Measurements from ENCODE around the gene CYGB. TPM values are rescaled to one million over a fixed set of nuclear protein-coding genes. Genes with fewer than 3 reads are reported as not detected.
A peak's percentile ranks its signal among the peaks of the same experiment; 100 is the strongest.

CYGB gene
- total RNA-seq, 2 donors from 2014 or later, result 7.0 to 13.8 TPM

- Histone ChIP-seq H3K4me3 (no peak overlapping the region), H3K27ac (peak overlapping the region; percentile 67 to 76), H3K27me3 (replicated peaks; ENCODE audit: insufficient read depth) (no peaks in the 10 kb centered on the region), H3K36me3 (no peaks in the 10 kb centered on the region), H3K9me3 (no peaks in the 10 kb centered on the region), H3K4me1 (replicated peaks) (peaks cover 16% of the 10 kb centered on the region)
- intact Hi-C loops (cut with DNase I), result no loop called here
- 84% methylated on average over 27 of the region's 32 CpGs for WGBS
- no peak for TF ChIP-seq CTCF (IDR thresholded peaks at IDR 0.05)
- TF ChIP-seq POLR2A (IDR thresholded peaks at IDR 0.05), result no peak
- TF ChIP-seq POLR2AphosphoS5 (IDR thresholded peaks at IDR 0.05), result no peak
- DNase-seq (ENCODE audit: low spot score), result no peak
Measured at GRCh38 chr17:76530811-76531485, 6.6 kb downstream of the CYGB start.

- 58% methylated on average over 23 of the region's 23 CpGs for WGBS
- Histone ChIP-seq H3K27me3 (replicated peaks; ENCODE audit: insufficient read depth) (no peaks in the 10 kb centered on the region), H3K9me3 (no peaks in the 10 kb centered on the region), H3K4me1 (replicated peaks) (peaks cover 17% of the 10 kb centered on the region), H3K36me3 (no peaks in the 10 kb centered on the region), H3K4me3 (no peak overlapping the region), H3K27ac (peak overlapping the region; percentile 67 to 76)
- no peak for DNase-seq (ENCODE audit: low spot score)
- TF ChIP-seq CTCF (IDR thresholded peaks at IDR 0.05), result no peak
- TF ChIP-seq POLR2AphosphoS5 (IDR thresholded peaks at IDR 0.05), result no peak
- no peak for TF ChIP-seq POLR2A (IDR thresholded peaks at IDR 0.05)
- intact Hi-C loops (cut with DNase I), result no loop called here
Measured at GRCh38 chr17:76530095-76530723, 7.3 kb downstream of the CYGB start.

GRCh38 chr17:76529224-76530094 is 8.1 kb downstream of the CYGB start:
- Histone ChIP-seq H3K4me3 (no peak overlapping the region), H3K27me3 (replicated peaks; ENCODE audit: insufficient read depth) (no peaks in the 10 kb centered on the region), H3K4me1 (replicated peaks) (peaks cover 23% of the 10 kb centered on the region), H3K36me3 (no peaks in the 10 kb centered on the region), H3K27ac (peak overlapping the region; percentile 67 to 76), H3K9me3 (no peaks in the 10 kb centered on the region)
- TF ChIP-seq POLR2A (IDR thresholded peaks at IDR 0.05) (no peak), POLR2AphosphoS5 (IDR thresholded peaks at IDR 0.05) (peak; percentile 63)
- DNase-seq (ENCODE audit: low spot score), result peak; percentile 67
- intact Hi-C loops (cut with DNase I), result loop anchor here (5.0 kb wide), 1 partner anchor 88 kb away; no protein-coding TSS in a partner anchor
- 18% methylated on average over 20 of the region's 20 CpGs for WGBS

- no peaks in the 10 kb centered on the region for H3K36me3 ChIP-seq
- TF ChIP-seq POLR2AphosphoS5 (IDR thresholded peaks at IDR 0.05), result no peak
- peak overlapping the region; percentile 67 to 76 for H3K27ac ChIP-seq
- WGBS, result 61% methylated on average over 31 of the region's 31 CpGs
- no peaks in the 10 kb centered on the region for H3K27me3 ChIP-seq (replicated peaks; ENCODE audit: insufficient read depth)
- intact Hi-C loops (cut with DNase I), result loop anchor here (5.0 kb wide), 1 partner anchor 89 kb away; no protein-coding TSS in a partner anchor
- H3K4me1 ChIP-seq (replicated peaks), result peaks cover 23% of the 10 kb centered on the region
- DNase-seq (ENCODE audit: low spot score), result no peak
- peak overlapping the region in 1 of 2 donors; percentile 2 for H3K4me3 ChIP-seq
- no peaks in the 10 kb centered on the region for H3K9me3 ChIP-seq
Measured at GRCh38 chr17:76528528-76529223, 8.8 kb downstream of the CYGB start.

GRCh38 chr17:76528156-76528527 is 9.4 kb downstream of the CYGB start:
- H3K36me3 ChIP-seq, result no peaks in the 10 kb centered on the region
- 82% methylated on average over 15 of the region's 15 CpGs for WGBS
- intact Hi-C loops (cut with DNase I), result loop anchor here (5.0 kb wide), 1 partner anchor 89 kb away; no protein-coding TSS in a partner anchor
- H3K27ac ChIP-seq, result peak overlapping the region; percentile 67 to 76
- TF ChIP-seq POLR2AphosphoS5 (IDR thresholded peaks at IDR 0.05), result no peak
- no peak for TF ChIP-seq CTCF (IDR thresholded peaks at IDR 0.05)
- no peak for TF ChIP-seq POLR2A (IDR thresholded peaks at IDR 0.05)
- H3K4me1 ChIP-seq (replicated peaks), result peaks cover 23% of the 10 kb centered on the region
- no peaks in the 10 kb centered on the region for H3K9me3 ChIP-seq
- H3K27me3 ChIP-seq (replicated peaks; ENCODE audit: insufficient read depth), result no peaks in the 10 kb centered on the region
- peak overlapping the region in 1 of 2 donors; percentile 2 for H3K4me3 ChIP-seq
- DNase-seq (ENCODE audit: low spot score), result no peak
